ENCODE data around the gene TLNRD1.

The TLNRD1 gene

GRCh38 chr15:80978685-80979329, 21.9 kb upstream of the TLNRD1 start:
- DNase-seq (ENCODE audit: low spot score), result no peak

- DNase-seq (ENCODE audit: low spot score), result no peak
These were observed 21.1 kb upstream of the TLNRD1 start for GRCh38 chr15:80979538-80980200.

- DNase-seq (ENCODE audit: low spot score), result no peak
These were observed 18.5 kb upstream of the TLNRD1 start for GRCh38 chr15:80982205-80982604.

- DNase-seq (ENCODE audit: low spot score), result no peak
These were observed 17.9 kb upstream of the TLNRD1 start for GRCh38 chr15:80982839-80983238.

- no peak for DNase-seq (ENCODE audit: low spot score)
These were observed 15.9 kb upstream of the TLNRD1 start for GRCh38 chr15:80984856-80985255.

GRCh38 chr15:80985981-80986380, 14.7 kb upstream of the TLNRD1 start:
- no peak for DNase-seq (ENCODE audit: low spot score)

GRCh38 chr15:80986487-80986886, 14.2 kb upstream of the TLNRD1 start:
- no peak for DNase-seq (ENCODE audit: low spot score)

GRCh38 chr15:80988148-80988796, 12.5 kb upstream of the TLNRD1 start:
- DNase-seq (ENCODE audit: low spot score), result no peak

GRCh38 chr15:80989081-80989517, 11.6 kb upstream of the TLNRD1 start:
- DNase-seq (ENCODE audit: low spot score), result no peak

- DNase-seq (ENCODE audit: low spot score), result peak; percentile 99
These were observed 10.9 kb upstream of the TLNRD1 start, which contains the start of gene MESD for GRCh38 chr15:80989518-80990478. Gene MESD (minus strand): TSS chr15:80989819. CDS start chr15:80989791, 28 bp downstream.

GRCh38 chr15:80990955-80991354, 9.8 kb upstream of the TLNRD1 start:
- DNase-seq (ENCODE audit: low spot score), result no peak

GRCh38 chr15:80991421-80991820, 9.3 kb upstream of the TLNRD1 start:
- no peak for DNase-seq (ENCODE audit: low spot score)

- no peak for DNase-seq (ENCODE audit: low spot score)
These were observed 8.7 kb upstream of the TLNRD1 start for GRCh38 chr15:80992006-80992405.

- DNase-seq (ENCODE audit: low spot score), result no peak
These were observed 8.3 kb upstream of the TLNRD1 start for GRCh38 chr15:80992441-80992840.

- no peak for DNase-seq (ENCODE audit: low spot score)
These were observed 4.5 kb upstream of the TLNRD1 start for GRCh38 chr15:80996247-80996646.

GRCh38 chr15:80997692-80998091, 3.0 kb upstream of the TLNRD1 start:
- DNase-seq (ENCODE audit: low spot score), result no peak

GRCh38 chr15:80998251-80998650, 2.5 kb upstream of the TLNRD1 start:
- peak; percentile 41 for DNase-seq (ENCODE audit: low spot score)

GRCh38 chr15:80999623-81000036, 1.1 kb upstream of the TLNRD1 start:
- DNase-seq (ENCODE audit: low spot score), result peak; percentile 21

GRCh38 chr15:81000144-81000623, 539 bp upstream of the TLNRD1 start:
- DNase-seq (ENCODE audit: low spot score), result no peak

- DNase-seq (ENCODE audit: low spot score), result peak; percentile 54
These were observed 657 bp downstream of the TLNRD1 start for GRCh38 chr15:81001152-81002008.

GRCh38 chr15:81002009-81002330, 1.2 kb downstream of the TLNRD1 start:
- DNase-seq (ENCODE audit: low spot score), result peak; percentile 62

All from germinal center (tissue), 1 donor.